ENCODE data around the gene PLEKHG1.

DNA sequence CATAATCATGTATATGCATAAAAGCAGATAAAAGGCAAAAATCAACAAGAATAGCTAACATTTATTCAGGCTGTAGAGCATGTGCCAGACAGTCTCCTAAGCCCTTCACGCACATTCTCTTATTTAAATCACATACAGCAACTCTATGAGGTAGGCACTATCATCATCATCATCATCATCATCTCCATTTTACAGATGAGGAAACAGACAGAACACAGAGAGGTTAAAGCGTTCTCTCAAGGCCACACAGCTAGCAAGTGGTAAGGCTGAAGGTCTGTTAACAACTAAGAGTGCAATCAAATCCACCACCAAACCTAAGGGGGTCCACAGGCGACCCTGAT lies 857 bp upstream of the PLEKHG1 start:
- TF ChIP-seq, protein P1, sequence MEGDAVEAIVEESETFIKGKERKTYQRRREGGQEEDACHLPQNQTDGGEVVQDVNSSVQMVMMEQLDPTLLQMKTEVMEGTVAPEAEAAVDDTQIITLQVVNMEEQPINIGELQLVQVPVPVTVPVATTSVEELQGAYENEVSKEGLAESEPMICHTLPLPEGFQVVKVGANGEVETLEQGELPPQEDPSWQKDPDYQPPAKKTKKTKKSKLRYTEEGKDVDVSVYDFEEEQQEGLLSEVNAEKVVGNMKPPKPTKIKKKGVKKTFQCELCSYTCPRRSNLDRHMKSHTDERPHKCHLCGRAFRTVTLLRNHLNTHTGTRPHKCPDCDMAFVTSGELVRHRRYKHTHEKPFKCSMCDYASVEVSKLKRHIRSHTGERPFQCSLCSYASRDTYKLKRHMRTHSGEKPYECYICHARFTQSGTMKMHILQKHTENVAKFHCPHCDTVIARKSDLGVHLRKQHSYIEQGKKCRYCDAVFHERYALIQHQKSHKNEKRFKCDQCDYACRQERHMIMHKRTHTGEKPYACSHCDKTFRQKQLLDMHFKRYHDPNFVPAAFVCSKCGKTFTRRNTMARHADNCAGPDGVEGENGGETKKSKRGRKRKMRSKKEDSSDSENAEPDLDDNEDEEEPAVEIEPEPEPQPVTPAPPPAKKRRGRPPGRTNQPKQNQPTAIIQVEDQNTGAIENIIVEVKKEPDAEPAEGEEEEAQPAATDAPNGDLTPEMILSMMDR (IDR thresholded peaks at IDR 0.05; ENCODE audit: low read depth, low read length): no peak
- TF ChIP-seq EZH2phosphoT487 (IDR thresholded peaks at IDR 0.05; ENCODE audit: low read depth): no peak

All from OCI-LY3 (cell line).